HFF-Myc (cell line): ENCODE results near the gene WNT1.

Experiments used
- DNase-seq: peaks from one replicate; pipeline ENCODE4 v3.0.0-alpha.2; 2011; ENCODE audit warnings: low read depth; ENCODE audit errors: extremely low read depth
- H3K4me3 ChIP-seq: replicated peaks from 2 replicates; pipeline ENCODE4 v1.5.1; 2011; ENCODE audit warnings: low read depth, mild to moderate bottlenecking, control low read depth, low read length
- CTCF ChIP-seq: IDR thresholded peaks from 2 replicates; pipeline ENCODE4 v1.5.1; 2012; ENCODE audit warnings: mild to moderate bottlenecking, low read depth, low read length, control low read depth; ENCODE audit errors: missing control alignments

Gene WNT1

GRCh38 chr12:48960834-48961233 is 17.3 kb upstream of the WNT1 start:
- no peak for DNase-seq
- H3K4me3 ChIP-seq = no peak overlapping the region
- TF ChIP-seq CTCF = no peak

- no peak for TF ChIP-seq CTCF
- no peak for DNase-seq
Measured at GRCh38 chr12:48961331-48961730, 16.8 kb upstream of the WNT1 start.

GRCh38 chr12:48961801-48962200 is 16.3 kb upstream of the WNT1 start:
- TF ChIP-seq CTCF = no peak
- no peak for DNase-seq
- no peak overlapping the region for H3K4me3 ChIP-seq

More at GRCh38 chr12:48961331-48961730, 16.8 kb upstream of the WNT1 start:
- H3K4me3 ChIP-seq = no peak overlapping the region

GRCh38 chr12:48965298-48965838 is 12.8 kb upstream of the WNT1 start:
- TF ChIP-seq CTCF = peak; percentile 46
- DNase-seq = no peak
- no peak overlapping the region for H3K4me3 ChIP-seq

GRCh38 chr12:48966177-48966895 is 11.8 kb upstream of the WNT1 start:
- no peak for DNase-seq
- TF ChIP-seq CTCF = no peak
- H3K4me3 ChIP-seq = no peak overlapping the region

GRCh38 chr12:48967991-48968390 is 10.1 kb upstream of the WNT1 start:
- DNase-seq = no peak
- H3K4me3 ChIP-seq = no peak overlapping the region
- TF ChIP-seq CTCF = no peak
